HEK293T (cell line): Measurements from ENCODE around the gene RNASEH1.
A peak's percentile ranks its signal among the peaks of the same experiment; 100 is the strongest.
"Not testable (repeated sequence)": the region's sequence is repeated elsewhere in the genome, so short reads cannot be mapped to it uniquely, and the experiment has no call there.

Experiments used
- CTCF ChIA-PET: fragments of 350-600 bp; formaldehyde crosslinking; extraction: SDS; loops from one replicate; lab custom pipeline; 2021; ENCODE audit warnings: antibody characterized with exemption, inconsistent platforms; lab: Yijun Ruan, JAX
- POLR2A ChIA-PET: fragments of 350-600 bp; formaldehyde crosslinking; extraction: SDS; loops from one replicate; lab custom pipeline; 2020; ENCODE audit warnings: antibody characterized with exemption, inconsistent platforms; lab: Yijun Ruan, JAX
- DNase-seq: peaks from one replicate; pipeline ENCODE4 v3.0.0; 2012; ENCODE audit warnings: mixed read lengths; ENCODE audit errors: extremely low spot score
- ARNT ChIP-seq: fragments of 450-650 bp; IDR thresholded peaks from 2 replicates; pipeline ENCODE4 v1.6.1; 2017; ENCODE audit warnings: mild to moderate bottlenecking
- BHLHE40 ChIP-seq: fragments of 450-650 bp; IDR thresholded peaks from 2 replicates; pipeline ENCODE4 v1.6.1; 2016; ENCODE audit warnings: mild to moderate bottlenecking, moderate library complexity, borderline replicate concordance
- CTBP1 ChIP-seq: fragments of 450-650 bp; IDR thresholded peaks from 2 replicates; pipeline ENCODE4 v1.6.1; 2016; ENCODE audit warnings: borderline replicate concordance
- ELF4 ChIP-seq: fragments of 450-650 bp; IDR thresholded peaks from 2 replicates; pipeline ENCODE4 v1.6.1; 2017; ENCODE audit warnings: antibody characterized with exemption
- FOXA1 ChIP-seq: fragments of 450-650 bp; IDR thresholded peaks from 2 replicates; pipeline ENCODE4 v1.6.1; 2016; ENCODE audit warnings: mild to moderate bottlenecking
- FOXK2 ChIP-seq: fragments of 450-650 bp; IDR thresholded peaks from 2 replicates; pipeline ENCODE4 v1.6.1; 2016; ENCODE audit warnings: mild to moderate bottlenecking
- FOXM1 ChIP-seq: fragments of 450-650 bp; IDR thresholded peaks from 2 replicates; pipeline ENCODE4 v1.6.1; 2017; ENCODE audit warnings: mild to moderate bottlenecking, borderline replicate concordance
- HDGF ChIP-seq: fragments of 450-650 bp; IDR thresholded peaks from 2 replicates; pipeline ENCODE4 v1.6.1; 2017; ENCODE audit warnings: antibody characterized with exemption, borderline replicate concordance
- L3MBTL2 ChIP-seq: fragments of 450-650 bp; conservative IDR thresholded peaks from 2 replicates; pipeline ENCODE4 v1.6.1; 2016; ENCODE audit warnings: mild to moderate bottlenecking
- LEF1 ChIP-seq: fragments of 450-650 bp; IDR thresholded peaks from 2 replicates; pipeline ENCODE4 v1.6.1; 2017; ENCODE audit warnings: mild to moderate bottlenecking, borderline replicate concordance
- NFRKB ChIP-seq: fragments of 450-650 bp; IDR thresholded peaks from 2 replicates; pipeline ENCODE4 v1.6.1; 2016; ENCODE audit warnings: mild to moderate bottlenecking, moderate library complexity
- PKNOX1 ChIP-seq: fragments of 450-650 bp; IDR thresholded peaks from 2 replicates; pipeline ENCODE4 v1.6.1; 2016
- SP1 ChIP-seq: fragments of 450-650 bp; IDR thresholded peaks from 2 replicates; pipeline ENCODE4 v1.6.1; 2017
- SUZ12 ChIP-seq: fragments of 450-650 bp; IDR thresholded peaks from 2 replicates; pipeline ENCODE4 v1.6.1; 2016; ENCODE audit warnings: mild to moderate bottlenecking
- TARDBP ChIP-seq: fragments of 450-650 bp; IDR thresholded peaks from 2 replicates; pipeline ENCODE4 v1.6.1; 2016
- ZNF384 ChIP-seq: fragments of 450-650 bp; IDR thresholded peaks from 2 replicates; pipeline ENCODE4 v1.6.1; 2016

RNASEH1 gene

DNA sequence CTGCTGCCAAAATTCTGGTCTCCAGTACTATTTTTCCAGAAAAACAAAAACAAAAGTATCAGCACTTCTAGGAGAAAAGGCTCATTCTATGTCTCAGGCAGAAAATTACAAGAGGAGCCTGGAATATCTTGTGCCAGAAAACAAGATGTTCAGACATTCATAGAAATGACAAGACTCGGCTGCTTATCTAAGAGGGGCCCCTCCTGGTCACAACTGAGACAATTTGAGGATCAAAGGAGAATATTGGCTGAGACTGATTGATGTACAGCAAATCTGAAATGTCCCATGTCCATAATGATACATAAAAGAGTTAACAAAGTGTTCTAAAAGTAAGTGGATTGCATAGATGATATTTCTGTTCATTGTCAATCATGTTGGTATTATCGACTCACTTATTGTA lies 14.5 kb upstream of the RNASEH1 start:
- CTCF ChIA-PET = no interaction called here
- POLR2A ChIA-PET = interaction anchor here (1.3 to 2.1 kb wide), 2 partner anchors 9 to 15 kb away, joined by 3 to 4 read pairs; partner anchors contain the start of gene RNASEH1
- TF ChIP-seq L3MBTL2 (no peak), NFRKB (no peak), TARDBP (no peak), ELF4 (no peak), LEF1 (no peak), FOXK2 (no peak), HDGF (no peak), FOXM1 (no peak), FOXA1 (no peak), ARNT (no peak), ZNF384 (no peak), SP1 (no peak), BHLHE40 (no peak), PKNOX1 (no peak), CTBP1 (no peak), SUZ12 (no peak)
- DNase-seq = no peak

- POLR2A ChIA-PET = no interaction called here
- TF ChIP-seq SP1 (no peak), FOXA1 (no peak), LEF1 (no peak), PKNOX1 (no peak), ZNF384 (no peak), SUZ12 (no peak), TARDBP (no peak), FOXK2 (no peak), ELF4 (no peak), ARNT (no peak), HDGF (no peak), FOXM1 (no peak)
- CTCF ChIA-PET = no interaction called here
- no peak for DNase-seq
These were observed 13.2 kb upstream of the RNASEH1 start for GRCh38 chr2:3571284-3571683.

GRCh38 chr2:3569656-3570055 lies 11.5 kb upstream of the RNASEH1 start:
- CTCF ChIA-PET, POLR2A ChIA-PET, DNase-seq: not testable (repeated sequence)

DNA sequence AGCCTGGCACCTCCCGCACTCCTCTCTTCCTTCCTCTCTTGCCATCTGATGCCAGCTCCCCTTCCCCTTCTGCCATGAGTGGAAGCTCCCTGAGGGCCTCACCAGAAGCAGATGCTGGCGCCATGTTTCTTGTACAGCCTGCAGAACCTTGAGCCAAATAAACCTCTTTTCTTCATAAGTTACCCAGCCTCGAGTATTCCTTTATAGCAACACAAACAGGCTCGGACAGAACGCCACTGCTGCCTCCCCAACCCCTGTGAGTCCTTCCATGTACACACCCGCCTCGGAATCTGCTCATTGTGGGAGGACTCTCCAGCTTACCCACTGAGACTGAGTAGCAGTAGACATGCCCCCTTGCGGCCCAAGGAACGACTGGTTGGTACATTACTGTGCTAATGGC lies 8.7 kb upstream of the RNASEH1 start:
- TF ChIP-seq ARNT (no peak), L3MBTL2 (no peak), FOXA1 (no peak)
- POLR2A ChIA-PET = no interaction called here
- CTCF ChIA-PET = no interaction called here
- DNase-seq = no peak

- ChIA-PET CTCF (no interaction called here), POLR2A (no interaction called here)
- TF ChIP-seq SUZ12 (no peak), ARNT (no peak), NFRKB (no peak), FOXK2 (no peak), BHLHE40 (no peak)
- no peak for DNase-seq
These were observed 7.0 kb upstream of the RNASEH1 start for GRCh38 chr2:3565117-3565516.

GRCh38 chr2:3563521-3563976 lies 5.4 kb upstream of the RNASEH1 start:
- CTCF ChIA-PET = no interaction called here
- POLR2A ChIA-PET = interaction anchor here (1.3 kb wide), 1 partner anchor 10 kb away, joined by 4 read pairs; no protein-coding TSS in a partner anchor
- DNase-seq = no peak
- TF ChIP-seq SUZ12 = no peak
- no peak for TF ChIP-seq SP1
- no peak for TF ChIP-seq ARNT
- TF ChIP-seq PKNOX1 = no peak
- no peak for TF ChIP-seq TARDBP
- no peak for TF ChIP-seq CTBP1
- TF ChIP-seq LEF1 = no peak
- no peak for TF ChIP-seq L3MBTL2
- no peak for TF ChIP-seq FOXM1

GRCh38 chr2:3557639-3558204 lies 411 bp downstream of the RNASEH1 start:
- DNase-seq = peak; percentile 40
- POLR2A ChIA-PET = interaction anchor here (0.6 to 2.1 kb wide), 18 partner anchors 8 to 234 kb away, joined by 3 to 14 read pairs (median 4); partner anchors contain the start of genes ADI1 and RPS7
- TF ChIP-seq CTBP1 = no peak
- no peak for TF ChIP-seq PKNOX1
- TF ChIP-seq SUZ12 = no peak
- no peak for TF ChIP-seq HDGF
- TF ChIP-seq LEF1 = no peak
- TF ChIP-seq ZNF384 = no peak
- TF ChIP-seq FOXK2 = no peak
- no peak for TF ChIP-seq FOXM1
- TF ChIP-seq SP1 = no peak
- no peak for TF ChIP-seq L3MBTL2
- CTCF ChIA-PET = no interaction called here
